Kidney (tissue), 14 donors: ENCODE data around the gene USP47. TPM values are rescaled to one million over a fixed set of nuclear protein-coding genes. Genes with fewer than 3 reads are reported as not detected.

Experiments
- DNase-seq, 5 donors: peaks; one replicate each; pipeline ENCODE4 v3.0.0-alpha.2; 2013 to 2020
- FAIRE-seq: peaks from 2 replicates; lab custom pipeline; 2012; peaks lifted over from hg19 to GRCh38; lab: Jason Lieb, UNC
- H3K27ac ChIP-seq, 2 donors: one replicate each; pipeline ENCODE4 v1.7.0; 2013; ENCODE audit warnings: low read depth in 2 of 2, low read length in 2 of 2, inconsistent platforms in 1 of 2
- H3K27me3 ChIP-seq: one replicate; pipeline ENCODE4 v1.7.1; 2013; ENCODE audit warnings: low read length, inconsistent platforms; ENCODE audit not compliant: control insufficient read depth, insufficient read depth
- H3K36me3 ChIP-seq, 3 donors: one replicate each; pipeline versions ENCODE4 v1.7.0 to v1.7.1; 2013; ENCODE audit warnings: low read length in 3 of 3, control low read depth in 1 of 3, inconsistent platforms in 1 of 3; ENCODE audit not compliant: insufficient read depth in 3 of 3, control insufficient read depth in 2 of 3
- H3K4me1 ChIP-seq, 3 donors: one replicate each; pipeline versions ENCODE4 v1.7.0 to v1.7.1; 2013; ENCODE audit warnings: low read length in 3 of 3, inconsistent platforms in 1 of 3, low read depth in 1 of 3; ENCODE audit not compliant: control insufficient read depth in 2 of 3, insufficient read depth in 2 of 3
- H3K4me3 ChIP-seq, 3 donors: one replicate each; pipeline versions ENCODE4 v1.7.0 to v1.8.1; 2013; ENCODE audit warnings: low read length in 3 of 3, control low read depth in 1 of 3, inconsistent platforms in 1 of 3
- H3K9ac ChIP-seq, 3 donors: one replicate each; pipeline versions ENCODE4 v1.7.0 to v1.7.1; 2013; ENCODE audit warnings: low read length in 3 of 3, control low read depth in 1 of 3, inconsistent platforms in 1 of 3
- H3K9me3 ChIP-seq, 3 donors: one replicate each; pipeline versions ENCODE4 v1.7.0 to v1.7.1; 2013; ENCODE audit warnings: low read length in 3 of 3, control low read depth in 1 of 3, inconsistent platforms in 1 of 3; ENCODE audit not compliant: control insufficient read depth in 2 of 3, insufficient read depth in 1 of 3
- intact Hi-C: fragments of 100-400 bp; cut with DNase I; formaldehyde crosslinking; loops from one replicate; pipeline ENCODE4 v1.11.1; 2022
- polyA plus RNA-seq: library from polyadenylated mRNA; stranded (reverse); fragments of 350-450 nt; fragmentation: Illumina TruSeq; extraction: RNeasy Lipid Tissue Mini Kit (QIAGEN cat#74804); gene quantifications from one replicate; pipeline ENCODE4 v1.2.3, GENCODE V29; 2014; ENCODE audit warnings: low read depth, low replicate concordance; ENCODE audit not compliant: insufficient read depth
- total RNA-seq: library from RNA; stranded (reverse); fragmentation: NEBNext Ultra II Directional; extraction: Animal tissue kit (Norgen Biotek cat#: 25700); gene quantifications from one replicate; pipeline ENCODE4 v1.2.1, GENCODE V29; 2021
- TF ChIP-seq, protein P1 (sequence below): IDR thresholded peaks from 3 replicates; pipeline ENCODE4 v1.5.1; 2012; ENCODE audit warnings: mild to moderate bottlenecking, moderate library complexity, borderline replicate concordance; ENCODE audit not compliant: insufficient read depth; ENCODE audit errors: extremely low read depth
- donor health status: control.
- donor health status: control.
- donor health status: control.
- donor health status: control.
- donor health status: control.
- donor health status: DM: yes; HTN: yes; CAD: no.
- donor health status: Normal renal cell carcinoma (clear cell type).

The USP47 gene
- total and polyA plus RNA-seq, 2 donors from 2014 or later: 16.3 to 43.3 TPM

DNA sequence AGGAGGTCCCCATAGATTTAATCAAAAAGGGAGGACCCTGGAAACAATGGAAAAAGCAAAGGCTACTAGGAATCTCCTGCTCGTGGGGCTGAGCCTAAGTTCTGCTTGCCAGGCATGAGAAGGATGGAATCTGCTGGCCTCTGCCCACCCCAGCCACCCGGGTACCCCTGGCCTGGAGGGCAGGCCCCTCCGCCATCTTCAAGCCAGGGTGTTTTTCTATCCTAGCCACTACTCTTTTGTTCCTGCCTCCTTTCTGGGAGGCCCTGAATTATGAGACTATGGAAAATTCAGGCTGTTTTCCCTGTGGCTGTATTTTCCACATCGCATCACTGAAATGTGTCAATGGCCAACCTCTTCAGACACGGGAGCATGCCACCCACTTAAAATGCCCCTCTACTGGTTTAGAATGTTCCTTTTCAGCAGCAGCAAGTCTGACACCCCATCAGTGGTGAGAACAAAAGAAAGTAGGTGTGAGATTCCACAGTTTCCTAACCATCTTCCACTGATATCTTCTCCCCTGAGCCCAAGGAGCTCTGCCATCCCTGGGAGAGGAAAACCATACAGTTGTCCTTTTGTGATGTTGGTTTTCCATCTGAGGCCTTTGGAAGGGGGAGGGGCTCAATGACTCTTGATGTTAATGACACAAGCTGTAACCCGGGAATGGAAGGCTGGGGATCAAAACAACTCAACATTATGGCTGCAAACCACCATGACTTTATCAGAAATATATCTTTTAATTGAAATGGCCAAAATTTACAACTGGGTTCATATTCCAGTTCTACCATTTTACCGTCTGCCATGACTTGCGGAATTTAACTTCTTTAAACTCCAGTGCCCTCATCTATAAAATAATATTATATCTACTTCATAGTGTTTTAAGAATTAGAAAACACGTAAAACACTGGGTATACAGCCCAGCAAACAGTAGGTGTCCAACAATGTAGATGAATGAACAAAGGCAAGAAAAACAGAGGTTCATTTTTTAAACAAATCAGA, 144.5 kb downstream of the USP47 start:
- H3K27me3 ChIP-seq: no peaks in the 10 kb centered on the region
- TF ChIP-seq, protein P1, sequence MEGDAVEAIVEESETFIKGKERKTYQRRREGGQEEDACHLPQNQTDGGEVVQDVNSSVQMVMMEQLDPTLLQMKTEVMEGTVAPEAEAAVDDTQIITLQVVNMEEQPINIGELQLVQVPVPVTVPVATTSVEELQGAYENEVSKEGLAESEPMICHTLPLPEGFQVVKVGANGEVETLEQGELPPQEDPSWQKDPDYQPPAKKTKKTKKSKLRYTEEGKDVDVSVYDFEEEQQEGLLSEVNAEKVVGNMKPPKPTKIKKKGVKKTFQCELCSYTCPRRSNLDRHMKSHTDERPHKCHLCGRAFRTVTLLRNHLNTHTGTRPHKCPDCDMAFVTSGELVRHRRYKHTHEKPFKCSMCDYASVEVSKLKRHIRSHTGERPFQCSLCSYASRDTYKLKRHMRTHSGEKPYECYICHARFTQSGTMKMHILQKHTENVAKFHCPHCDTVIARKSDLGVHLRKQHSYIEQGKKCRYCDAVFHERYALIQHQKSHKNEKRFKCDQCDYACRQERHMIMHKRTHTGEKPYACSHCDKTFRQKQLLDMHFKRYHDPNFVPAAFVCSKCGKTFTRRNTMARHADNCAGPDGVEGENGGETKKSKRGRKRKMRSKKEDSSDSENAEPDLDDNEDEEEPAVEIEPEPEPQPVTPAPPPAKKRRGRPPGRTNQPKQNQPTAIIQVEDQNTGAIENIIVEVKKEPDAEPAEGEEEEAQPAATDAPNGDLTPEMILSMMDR: no peak
- no peak overlapping the region for H3K4me3 ChIP-seq
- intact Hi-C loops: no loop called here
- H3K4me1 ChIP-seq: peaks cover 0 to 3% (median 0%) of the 10 kb centered on the region in 3 donors
- no peak overlapping the region for H3K27ac ChIP-seq
- H3K9ac ChIP-seq: no peak overlapping the region
- DNase-seq (no peak), FAIRE-seq (no peak)
- H3K9me3 ChIP-seq: no peaks in the 10 kb centered on the region
- no peaks in the 10 kb centered on the region for H3K36me3 ChIP-seq

DNA sequence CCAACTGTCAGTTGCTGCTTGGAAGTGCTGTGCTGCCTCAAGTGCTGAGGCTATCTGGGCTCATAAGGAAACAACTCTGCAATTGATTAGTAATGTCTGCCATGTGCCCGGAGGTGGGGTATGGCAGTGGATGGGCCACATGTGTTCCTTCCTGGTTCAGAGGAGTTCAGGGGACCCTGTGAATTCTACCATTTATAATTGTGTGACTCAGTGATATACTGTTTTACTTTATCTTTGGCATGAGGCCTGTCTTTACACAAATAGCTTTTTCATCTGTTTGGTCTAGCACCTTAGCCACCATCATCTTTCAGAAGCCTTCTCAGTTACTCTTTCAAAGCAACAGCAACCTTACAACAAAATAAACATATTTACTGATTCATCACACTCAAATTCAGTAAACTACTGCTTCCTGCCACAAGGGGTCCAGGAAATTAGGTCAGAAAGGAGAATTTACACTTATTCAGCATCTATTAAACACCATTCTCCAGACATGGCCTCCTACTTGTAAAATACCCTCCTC, 145.8 kb downstream of the USP47 start:
- Histone ChIP-seq H3K4me1 (peaks cover 0 to 3% (median 0%) of the 10 kb centered on the region in 3 donors), H3K36me3 (no peaks in the 10 kb centered on the region), H3K9ac (no peak overlapping the region), H3K27ac (no peak overlapping the region), H3K27me3 (no peaks in the 10 kb centered on the region), H3K4me3 (no peak overlapping the region), H3K9me3 (no peaks in the 10 kb centered on the region)
- intact Hi-C loops: no loop called here
- FAIRE-seq (no peak), DNase-seq (no peak)
- TF ChIP-seq, protein P1: no peak

DNA sequence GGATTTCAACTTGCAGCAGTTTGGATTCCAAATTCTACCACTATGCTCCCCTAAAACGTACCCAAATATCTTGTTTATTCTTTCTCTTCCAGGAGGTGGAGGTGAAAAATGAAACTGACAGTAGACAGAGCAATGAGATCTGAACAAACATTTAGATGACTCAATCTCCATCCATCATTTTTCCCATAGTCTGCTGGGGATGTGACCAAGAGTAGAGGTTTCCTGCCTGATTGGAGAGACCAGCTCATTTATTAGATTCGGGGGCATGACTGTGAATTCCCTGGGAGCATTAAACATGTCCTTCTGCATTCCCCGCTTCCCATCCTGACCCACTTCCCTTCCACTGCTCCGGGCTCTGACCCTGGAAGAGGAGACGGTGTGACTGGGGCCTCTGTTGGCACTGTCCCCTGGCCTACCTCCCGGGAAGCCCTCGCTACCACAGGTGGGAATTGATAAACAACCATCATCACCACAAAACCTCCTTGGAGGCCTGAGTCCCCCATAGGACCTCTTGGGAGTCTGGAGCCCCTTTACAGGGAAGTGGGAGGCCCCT, 146.4 kb downstream of the USP47 start:
- Histone ChIP-seq H3K4me3 (no peak overlapping the region), H3K36me3 (no peaks in the 10 kb centered on the region), H3K27me3 (no peaks in the 10 kb centered on the region), H3K27ac (no peak overlapping the region), H3K9me3 (no peaks in the 10 kb centered on the region), H3K4me1 (peaks cover 0 to 3% (median 0%) of the 10 kb centered on the region in 3 donors), H3K9ac (no peak overlapping the region)
- TF ChIP-seq, protein P1: no peak
- intact Hi-C loops: no loop called here
- no peak for FAIRE-seq
- DNase-seq: no peak
